ENCODE measurements around the gene FITM1.

DNA sequence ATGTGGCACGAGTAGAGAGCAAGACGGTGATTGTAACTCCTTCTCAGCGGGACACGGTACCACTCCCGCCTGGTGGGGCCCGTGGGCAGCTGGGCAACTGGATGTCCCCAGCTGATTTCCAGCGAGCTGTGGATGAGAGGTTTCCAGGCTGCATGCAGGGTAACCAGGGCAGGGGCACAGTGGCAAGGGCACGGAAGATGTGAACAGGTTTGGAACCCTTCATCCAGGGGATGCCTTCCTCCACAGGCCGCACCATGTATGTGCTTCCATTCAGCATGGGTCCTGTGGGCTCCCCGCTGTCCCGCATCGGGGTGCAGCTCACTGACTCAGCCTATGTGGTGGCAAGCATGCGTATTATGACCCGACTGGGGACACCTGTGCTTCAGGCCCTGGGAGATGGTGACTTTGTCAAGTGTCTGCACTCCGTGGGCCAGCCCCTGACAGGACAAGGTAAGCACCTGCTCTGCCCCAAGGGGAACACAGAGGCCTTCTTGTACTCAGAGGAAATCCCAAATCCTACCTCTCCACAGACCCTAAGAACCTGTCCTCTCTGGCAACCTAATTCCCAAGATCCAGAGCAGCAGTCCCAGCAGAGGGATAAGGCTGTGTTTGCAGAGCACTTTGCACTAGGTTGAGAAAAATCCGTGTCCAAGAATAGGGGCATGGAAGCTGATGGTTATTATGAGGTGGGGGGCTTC is 32.1 kb upstream of the FITM1 start:
- TF ChIP-seq, protein P1, sequence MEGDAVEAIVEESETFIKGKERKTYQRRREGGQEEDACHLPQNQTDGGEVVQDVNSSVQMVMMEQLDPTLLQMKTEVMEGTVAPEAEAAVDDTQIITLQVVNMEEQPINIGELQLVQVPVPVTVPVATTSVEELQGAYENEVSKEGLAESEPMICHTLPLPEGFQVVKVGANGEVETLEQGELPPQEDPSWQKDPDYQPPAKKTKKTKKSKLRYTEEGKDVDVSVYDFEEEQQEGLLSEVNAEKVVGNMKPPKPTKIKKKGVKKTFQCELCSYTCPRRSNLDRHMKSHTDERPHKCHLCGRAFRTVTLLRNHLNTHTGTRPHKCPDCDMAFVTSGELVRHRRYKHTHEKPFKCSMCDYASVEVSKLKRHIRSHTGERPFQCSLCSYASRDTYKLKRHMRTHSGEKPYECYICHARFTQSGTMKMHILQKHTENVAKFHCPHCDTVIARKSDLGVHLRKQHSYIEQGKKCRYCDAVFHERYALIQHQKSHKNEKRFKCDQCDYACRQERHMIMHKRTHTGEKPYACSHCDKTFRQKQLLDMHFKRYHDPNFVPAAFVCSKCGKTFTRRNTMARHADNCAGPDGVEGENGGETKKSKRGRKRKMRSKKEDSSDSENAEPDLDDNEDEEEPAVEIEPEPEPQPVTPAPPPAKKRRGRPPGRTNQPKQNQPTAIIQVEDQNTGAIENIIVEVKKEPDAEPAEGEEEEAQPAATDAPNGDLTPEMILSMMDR (conservative IDR thresholded peaks at IDR 0.05; ENCODE audit: low read depth in 2 of 2) = no peak
- TF ChIP-seq CREB1 (CRISPR knock-in tag; IDR thresholded peaks at IDR 0.05; ENCODE audit: low read depth) (no peak), EZH2phosphoT487 (IDR thresholded peaks at IDR 0.05; ENCODE audit: unreplicated experiment) (no peak), EZH2 (IDR thresholded peaks at IDR 0.05; ENCODE audit: low read depth, unreplicated experiment) (no peak), POLR2AphosphoS5 (IDR thresholded peaks at IDR 0.05; ENCODE audit: low read depth) (no peak)
- TF ChIP-seq, protein P2, sequence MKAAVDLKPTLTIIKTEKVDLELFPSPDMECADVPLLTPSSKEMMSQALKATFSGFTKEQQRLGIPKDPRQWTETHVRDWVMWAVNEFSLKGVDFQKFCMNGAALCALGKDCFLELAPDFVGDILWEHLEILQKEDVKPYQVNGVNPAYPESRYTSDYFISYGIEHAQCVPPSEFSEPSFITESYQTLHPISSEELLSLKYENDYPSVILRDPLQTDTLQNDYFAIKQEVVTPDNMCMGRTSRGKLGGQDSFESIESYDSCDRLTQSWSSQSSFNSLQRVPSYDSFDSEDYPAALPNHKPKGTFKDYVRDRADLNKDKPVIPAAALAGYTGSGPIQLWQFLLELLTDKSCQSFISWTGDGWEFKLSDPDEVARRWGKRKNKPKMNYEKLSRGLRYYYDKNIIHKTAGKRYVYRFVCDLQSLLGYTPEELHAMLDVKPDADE (IDR thresholded peaks at IDR 0.05) = no peak
